Smooth muscle cell (in vitro differentiated cells): ENCODE measurements around the gene USP6. TPM values are rescaled to one million over a fixed set of nuclear protein-coding genes. Genes with fewer than 3 reads are reported as not detected.
"Not testable (repeated sequence)": the region's sequence is repeated elsewhere in the genome, so short reads cannot be mapped to it uniquely, and the experiment has no call there.

Experiments
- DNase-seq: peaks from one replicate; lab custom pipeline; 2025; ENCODE audit not compliant: unreplicated experiment; lab: John Stamatoyannopoulos, UW
- H2AFZ ChIP-seq: fragments of 200-600 bp; sonication (generic); 2 replicates; pipeline ENCODE4 v1.6.0; 2016; ENCODE audit warnings: antibody characterized with exemption, low read depth, mild to moderate bottlenecking
- H3F3A ChIP-seq: fragments of 200-600 bp; sonication (generic); 2 replicates; pipeline ENCODE4 v1.6.0; 2017; ENCODE audit warnings: antibody characterized with exemption, low read depth
- H3K27ac ChIP-seq: fragments of 200-600 bp; sonication (generic); 2 replicates; pipeline ENCODE4 v1.5.1; 2016; ENCODE audit warnings: low read depth, mild to moderate bottlenecking
- H3K27me3 ChIP-seq: fragments of 200-600 bp; sonication (generic); 2 replicates; pipeline ENCODE4 v1.6.1; 2016; ENCODE audit warnings: low read depth, mild to moderate bottlenecking
- H3K36me3 ChIP-seq: fragments of 200-600 bp; sonication (generic); 2 replicates; pipeline ENCODE4 v1.5.1; 2016; ENCODE audit warnings: low read depth
- H3K4me1 ChIP-seq: fragments of 200-600 bp; sonication (generic); 2 replicates; pipeline ENCODE4 v1.5.1; 2016; ENCODE audit warnings: low read depth
- H3K4me2 ChIP-seq: fragments of 200-600 bp; sonication (generic); 2 replicates; pipeline ENCODE4 v1.6.0; 2016; ENCODE audit warnings: mild to moderate bottlenecking
- H3K4me3 ChIP-seq: fragments of 200-600 bp; sonication (generic); 2 replicates; pipeline ENCODE4 v1.5.1; 2016; ENCODE audit warnings: mild to moderate bottlenecking
- H3K79me2 ChIP-seq: fragments of 200-600 bp; sonication (generic); 2 replicates; pipeline ENCODE4 v1.6.0; 2016; ENCODE audit warnings: low read depth, mild to moderate bottlenecking
- H3K9ac ChIP-seq: fragments of 200-600 bp; sonication (generic); 2 replicates; pipeline ENCODE4 v1.6.0; 2016; ENCODE audit warnings: low read depth
- H3K9me3 ChIP-seq: fragments of 200-600 bp; sonication (generic); replicated peaks from 2 replicates; pipeline ENCODE4 v1.5.1; 2016; ENCODE audit warnings: low read depth
- H4K20me1 ChIP-seq: fragments of 200-600 bp; sonication (generic); 2 replicates; pipeline ENCODE4 v1.6.0; 2016; ENCODE audit warnings: low read depth
- WGBS: methylation state at CpG from one replicate; pipeline ENCODE4 v1.1.7; 2016; ENCODE audit warnings: low lambda C conversion rate; 5-methylcytosine and 5-hydroxymethylcytosine counted together
- polyA plus RNA-seq: library from polyadenylated mRNA; unstranded; fragments of >200 nt; fragmentation: Nextera tagmentation; extraction: Ambion mirVana; gene quantifications from 2 replicates; pipeline ENCODE4 v1.2.1, GENCODE V29; 2016
- total RNA-seq: library from RNA; depleted of rRNA; stranded (reverse); fragments of >200 nt; gene quantifications from 2 replicates; pipeline ENCODE4 v1.2.3, GENCODE V29; 2014
- TF ChIP-seq, protein P1 (sequence below): fragments of 200-600 bp; sonication (generic); IDR thresholded peaks from 2 replicates; pipeline ENCODE4 v1.5.1; 2017; ENCODE audit warnings: borderline replicate concordance, mild to moderate bottlenecking, antibody characterized with exemption; ENCODE audit not compliant: insufficient read depth, poor library complexity, severe bottlenecking

USP6 gene
- total and polyA plus RNA-seq, 2 experiments from 2014 or later: 0.09 TPM; not detected in 1

DNA sequence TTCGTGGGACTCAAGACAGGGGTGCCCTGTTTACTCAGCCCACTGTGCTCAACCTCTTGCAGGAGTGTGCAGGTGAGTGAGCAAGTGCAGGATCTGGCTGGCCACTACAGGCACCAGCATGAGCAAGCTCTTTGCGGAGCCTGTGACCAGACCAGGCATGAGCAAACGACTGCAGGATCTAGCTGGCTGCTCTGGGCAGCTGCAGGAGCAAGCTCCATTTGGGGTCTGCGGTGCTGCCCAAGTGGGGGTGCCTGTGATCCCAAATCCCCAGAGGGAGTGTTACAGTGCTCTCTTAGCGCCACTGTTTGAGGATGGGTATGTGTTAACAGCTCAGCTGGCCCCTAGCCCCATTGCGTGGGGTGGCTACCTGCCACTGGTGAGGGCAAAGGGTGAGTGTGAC is 2.4 kb downstream of the USP6 start:
- H3K79me2 ChIP-seq: no peaks in the 10 kb centered on the region
- H3K9ac ChIP-seq: no peak overlapping the region
- no peaks in the 10 kb centered on the region for H4K20me1 ChIP-seq
- peaks cover 4% of the 10 kb centered on the region for H3F3A ChIP-seq
- TF ChIP-seq, protein P1, sequence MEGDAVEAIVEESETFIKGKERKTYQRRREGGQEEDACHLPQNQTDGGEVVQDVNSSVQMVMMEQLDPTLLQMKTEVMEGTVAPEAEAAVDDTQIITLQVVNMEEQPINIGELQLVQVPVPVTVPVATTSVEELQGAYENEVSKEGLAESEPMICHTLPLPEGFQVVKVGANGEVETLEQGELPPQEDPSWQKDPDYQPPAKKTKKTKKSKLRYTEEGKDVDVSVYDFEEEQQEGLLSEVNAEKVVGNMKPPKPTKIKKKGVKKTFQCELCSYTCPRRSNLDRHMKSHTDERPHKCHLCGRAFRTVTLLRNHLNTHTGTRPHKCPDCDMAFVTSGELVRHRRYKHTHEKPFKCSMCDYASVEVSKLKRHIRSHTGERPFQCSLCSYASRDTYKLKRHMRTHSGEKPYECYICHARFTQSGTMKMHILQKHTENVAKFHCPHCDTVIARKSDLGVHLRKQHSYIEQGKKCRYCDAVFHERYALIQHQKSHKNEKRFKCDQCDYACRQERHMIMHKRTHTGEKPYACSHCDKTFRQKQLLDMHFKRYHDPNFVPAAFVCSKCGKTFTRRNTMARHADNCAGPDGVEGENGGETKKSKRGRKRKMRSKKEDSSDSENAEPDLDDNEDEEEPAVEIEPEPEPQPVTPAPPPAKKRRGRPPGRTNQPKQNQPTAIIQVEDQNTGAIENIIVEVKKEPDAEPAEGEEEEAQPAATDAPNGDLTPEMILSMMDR: no peak
- no peak overlapping the region for H3K27ac ChIP-seq
- H3K4me3 ChIP-seq: no peak overlapping the region
- H3K27me3 ChIP-seq: no peaks in the 10 kb centered on the region
- no peak overlapping the region for H3K4me2 ChIP-seq
- H3K36me3 ChIP-seq: no peaks in the 10 kb centered on the region
- H3K4me1 ChIP-seq: peaks cover 5% of the 10 kb centered on the region
- H3K9me3 ChIP-seq: no peaks in the 10 kb centered on the region
- 84% methylated on average over 6 of the region's 6 CpGs for WGBS
- DNase-seq: no peak
- no peak overlapping the region for H2AFZ ChIP-seq

DNA sequence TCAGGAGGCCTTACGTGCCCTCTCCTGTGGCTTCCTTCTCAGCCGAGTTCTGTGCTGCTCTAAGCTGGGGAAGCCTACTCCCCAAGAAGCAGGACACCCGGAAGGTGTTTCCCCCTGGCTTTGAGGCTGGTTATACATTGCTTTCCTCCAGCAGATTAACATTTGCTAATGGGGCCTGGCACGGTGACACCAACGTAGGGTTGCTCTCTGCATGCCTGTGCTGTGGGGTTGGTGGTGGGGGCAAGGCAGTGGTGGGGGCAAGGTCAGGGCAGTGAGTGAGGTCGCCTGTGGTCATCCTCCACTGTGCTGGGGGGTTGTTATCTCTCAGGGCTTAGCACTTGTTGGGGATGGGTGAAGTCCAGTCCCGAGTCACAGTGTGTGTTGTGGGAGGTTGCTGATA is 4.2 kb downstream of the USP6 start:
- DNase-seq: no peak
- Histone ChIP-seq H3K4me3 (no peak overlapping the region), H3K27ac (no peak overlapping the region)

DNA sequence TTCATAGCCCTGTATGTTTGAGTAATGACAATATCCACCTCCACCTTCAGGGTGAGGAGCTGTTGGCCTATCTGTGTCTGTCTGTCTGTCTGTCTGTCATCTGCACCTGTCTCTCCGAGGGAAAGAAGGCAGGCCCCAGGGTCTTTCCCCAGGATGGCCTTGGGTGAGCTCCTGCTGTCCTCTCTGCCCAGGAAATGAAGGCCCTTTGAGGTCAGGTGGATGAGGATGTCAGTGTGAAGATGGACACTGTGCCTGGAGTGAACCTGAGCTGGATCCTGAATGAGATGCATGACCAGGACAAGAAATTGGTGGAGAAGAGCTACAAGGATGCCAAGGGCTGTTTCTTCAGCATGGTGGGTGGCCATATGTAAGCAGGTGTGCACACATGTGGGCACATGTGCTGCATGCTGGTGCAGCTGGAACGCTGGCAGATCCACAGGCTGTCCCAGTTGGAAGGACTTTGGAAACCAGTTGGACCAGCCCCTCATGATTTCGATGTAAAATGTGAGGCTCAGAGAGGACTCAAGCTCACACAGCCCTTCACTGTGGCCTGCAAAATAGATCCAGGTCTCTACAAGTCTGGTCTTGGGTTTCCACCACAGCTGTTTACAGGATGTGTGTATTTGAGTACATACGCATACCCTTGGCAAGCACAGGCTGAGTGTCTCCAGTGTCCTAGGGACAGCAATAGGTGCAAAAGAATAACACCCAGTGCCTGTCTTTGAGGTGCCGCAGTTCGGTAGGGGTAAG is 4.8 kb downstream of the USP6 start:
- not testable (repeated sequence) for H3K27me3 ChIP-seq, H3K9ac ChIP-seq, H3K27ac ChIP-seq, H3F3A ChIP-seq, H3K9me3 ChIP-seq, H3K4me2 ChIP-seq, H4K20me1 ChIP-seq, H3K4me3 ChIP-seq, H3K36me3 ChIP-seq, H2AFZ ChIP-seq, H3K4me1 ChIP-seq, H3K79me2 ChIP-seq, DNase-seq
- WGBS: 92% methylated on average over 6 of the region's 6 CpGs

More for the DNA sequence above, 4.2 kb downstream of the USP6 start:
- Histone ChIP-seq H3K27me3 (no peaks in the 10 kb centered on the region), H3K79me2 (no peaks in the 10 kb centered on the region), H2AFZ (no peak overlapping the region), H3K4me2 (no peak overlapping the region), H4K20me1 (no peaks in the 10 kb centered on the region), H3K36me3 (no peaks in the 10 kb centered on the region), H3F3A (no peaks in the 10 kb centered on the region), H3K4me1 (peaks cover 5% of the 10 kb centered on the region), H3K9ac (no peak overlapping the region), H3K9me3 (no peaks in the 10 kb centered on the region)
- TF ChIP-seq, protein P1: no peak
- 80% methylated on average over 7 of the region's 7 CpGs for WGBS

DNA sequence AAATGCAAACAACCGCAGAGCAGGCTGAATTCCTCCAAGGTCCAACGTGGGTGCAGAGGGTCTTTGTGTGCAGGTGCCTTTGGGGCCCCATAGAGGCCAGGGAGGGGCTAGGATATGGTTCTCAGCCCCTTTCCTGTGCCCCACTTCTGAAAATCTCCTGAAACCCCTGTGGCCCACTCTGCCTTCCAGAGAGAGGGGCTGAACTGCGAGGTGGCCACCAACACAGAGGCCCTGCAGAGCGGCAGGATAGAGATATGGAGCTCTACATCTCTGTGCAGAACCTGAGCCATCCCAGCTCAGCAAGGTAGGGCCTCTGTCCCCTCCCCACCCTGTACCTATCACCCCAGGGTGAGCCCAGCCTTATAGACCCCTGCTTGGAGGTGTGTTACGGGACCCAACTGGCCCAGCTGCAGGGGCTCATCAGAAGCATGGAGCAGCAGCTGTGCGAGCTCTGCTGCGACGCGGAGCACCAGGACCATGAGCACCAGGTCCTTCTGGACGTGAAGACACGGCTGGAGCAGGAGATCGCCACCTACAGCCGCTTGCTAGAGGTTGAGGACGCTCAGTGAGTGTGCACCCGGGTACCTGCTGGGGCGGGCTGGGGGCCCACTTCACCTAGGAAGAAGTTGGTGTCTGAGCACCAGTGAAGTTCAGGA is 5.5 kb downstream of the USP6 start:
- H3K4me1 ChIP-seq: peaks cover 5% of the 10 kb centered on the region
- H3K4me2 ChIP-seq: no peak overlapping the region
- DNase-seq: no peak
- no peaks in the 10 kb centered on the region for H3K27me3 ChIP-seq
- no peak overlapping the region for H3K9ac ChIP-seq
- no peak overlapping the region for H3K27ac ChIP-seq
- no peaks in the 10 kb centered on the region for H3K9me3 ChIP-seq
- 92% methylated on average over 16 of the region's 16 CpGs for WGBS
- H2AFZ ChIP-seq: no peak overlapping the region
- no peaks in the 10 kb centered on the region for H3K36me3 ChIP-seq
- no peak overlapping the region for H3K4me3 ChIP-seq
- H3K79me2 ChIP-seq: no peaks in the 10 kb centered on the region
- TF ChIP-seq, protein P1: no peak
- H4K20me1 ChIP-seq: no peaks in the 10 kb centered on the region
- no peaks in the 10 kb centered on the region for H3F3A ChIP-seq

DNA sequence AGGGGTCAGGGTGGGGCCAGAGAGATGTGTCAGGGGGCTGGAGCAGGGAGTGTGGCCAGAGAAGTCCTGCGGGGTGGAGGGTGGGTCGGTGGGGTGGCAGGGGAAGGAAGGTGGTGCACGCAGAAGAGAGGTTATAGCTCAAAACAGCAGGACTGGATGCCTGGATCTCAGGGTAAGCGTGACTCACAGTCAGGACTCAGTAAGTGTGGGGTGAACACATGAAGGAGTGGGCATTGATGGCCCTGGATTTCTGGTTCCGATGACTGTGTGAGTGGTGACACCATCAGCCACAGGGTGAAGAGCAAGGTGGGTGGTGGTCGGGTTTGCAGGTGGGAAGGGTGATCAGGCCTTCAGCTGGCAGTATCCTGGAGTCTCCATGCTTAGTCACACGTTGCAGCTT is 6.2 kb downstream of the USP6 start:
- WGBS: 69% methylated on average over 6 of the region's 7 CpGs
- H3K4me3 ChIP-seq: peak overlapping the region; percentile 77
- not testable (repeated sequence) for DNase-seq, H3K27ac ChIP-seq, H3K36me3 ChIP-seq, H4K20me1 ChIP-seq, H3K79me2 ChIP-seq, H3K9ac ChIP-seq, H3K27me3 ChIP-seq, H3K4me1 ChIP-seq, H3K9me3 ChIP-seq, H3F3A ChIP-seq
- H3K4me2 ChIP-seq: peak overlapping the region; percentile 98
- peak overlapping the region; percentile 96 for H2AFZ ChIP-seq
